GM19351 (cell line): ENCODE measurements around the gene SLC26A2.
A peak's percentile ranks its signal among the peaks of the same experiment; 100 is the strongest.
"Not testable (repeated sequence)": the region's sequence is repeated elsewhere in the genome, so short reads cannot be mapped to it uniquely, and the experiment has no call there.

Source experiments
- ATAC-seq: cut with Tn5 transposase; IDR thresholded peaks from one replicate; pipeline ENCODE4 v1.9.1; 2021; ENCODE audit warnings: mild to moderate bottlenecking, moderate library complexity; ENCODE audit not compliant: unreplicated experiment

Gene SLC26A2

GRCh38 chr5:149936700-149937091 lies 23.9 kb upstream of the SLC26A2 start:
- no peak for ATAC-seq

GRCh38 chr5:149937610-149938009 lies 22.9 kb upstream of the SLC26A2 start:
- ATAC-seq = no peak

- no peak for ATAC-seq
Observed at GRCh38 chr5:149938279-149938678, 22.3 kb upstream of the SLC26A2 start.

- no peak for ATAC-seq
Observed at GRCh38 chr5:149938791-149939358, 21.7 kb upstream of the SLC26A2 start.

GRCh38 chr5:149939546-149939945 lies 21.0 kb upstream of the SLC26A2 start:
- no peak for ATAC-seq

GRCh38 chr5:149940077-149940574 lies 20.4 kb upstream of the SLC26A2 start:
- ATAC-seq = peak; percentile 91

GRCh38 chr5:149940941-149941644 lies 19.5 kb upstream of the SLC26A2 start:
- ATAC-seq = no peak

GRCh38 chr5:149941795-149942194 lies 18.8 kb upstream of the SLC26A2 start:
- ATAC-seq = no peak

GRCh38 chr5:149942199-149942598 lies 18.4 kb upstream of the SLC26A2 start:
- ATAC-seq = no peak

GRCh38 chr5:149942741-149943169 lies 17.8 kb upstream of the SLC26A2 start:
- not testable (repeated sequence) for ATAC-seq

GRCh38 chr5:149943177-149943949 lies 17.2 kb upstream of the SLC26A2 start:
- ATAC-seq = not testable (repeated sequence)

GRCh38 chr5:149944666-149945065 lies 15.9 kb upstream of the SLC26A2 start, which contains the start of gene PDE6A:
PDE6A (minus strand) TSS chr5:149944793; CDS start chr5:149944673, 120 bp downstream.
- no peak for ATAC-seq

- ATAC-seq = no peak
Observed at GRCh38 chr5:149946118-149946517, 14.4 kb upstream of the SLC26A2 start.

- no peak for ATAC-seq
Observed at GRCh38 chr5:149948993-149949392, 11.6 kb upstream of the SLC26A2 start.

- ATAC-seq = no peak
Observed at GRCh38 chr5:149951138-149951749, 9.3 kb upstream of the SLC26A2 start.

- no peak for ATAC-seq
Observed at GRCh38 chr5:149953436-149954121, 7.0 kb upstream of the SLC26A2 start.

- no peak for ATAC-seq
Observed at GRCh38 chr5:149954798-149955197, 5.8 kb upstream of the SLC26A2 start.

GRCh38 chr5:149956685-149957084 lies 3.9 kb upstream of the SLC26A2 start:
- no peak for ATAC-seq

- no peak for ATAC-seq
Observed at GRCh38 chr5:149957855-149958254, 2.7 kb upstream of the SLC26A2 start.

GRCh38 chr5:149959406-149960236 lies 937 bp upstream of the SLC26A2 start:
- peak; percentile 16 for ATAC-seq
